Measurements from ENCODE around the gene AFAP1L2. TPM values are rescaled to one million over a fixed set of nuclear protein-coding genes. Genes with fewer than 3 reads are reported as not detected.

Gene AFAP1L2
- polyA plus RNA-seq, 1 experiment, result 0.22 TPM

DNA sequence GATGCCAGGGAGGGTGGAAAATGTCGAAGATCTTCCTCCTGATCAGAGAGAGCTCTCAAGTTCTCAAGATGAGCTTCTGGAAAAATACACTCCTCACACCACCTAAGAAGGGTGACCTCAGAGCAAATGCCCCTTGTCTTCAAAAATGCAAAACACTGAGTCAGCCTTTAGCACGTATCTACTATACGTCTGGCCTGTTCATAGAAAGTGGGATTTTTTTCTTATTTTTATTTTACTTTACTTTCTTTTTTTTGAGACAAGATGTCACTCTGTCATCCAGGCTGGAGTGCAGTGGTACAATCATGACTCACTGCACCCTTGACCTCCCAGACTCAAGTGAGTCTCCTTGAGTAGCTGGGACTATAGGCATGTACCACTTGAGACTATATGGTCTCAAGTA, 57.1 kb downstream of the AFAP1L2 start:
- TF ChIP-seq, protein P1, sequence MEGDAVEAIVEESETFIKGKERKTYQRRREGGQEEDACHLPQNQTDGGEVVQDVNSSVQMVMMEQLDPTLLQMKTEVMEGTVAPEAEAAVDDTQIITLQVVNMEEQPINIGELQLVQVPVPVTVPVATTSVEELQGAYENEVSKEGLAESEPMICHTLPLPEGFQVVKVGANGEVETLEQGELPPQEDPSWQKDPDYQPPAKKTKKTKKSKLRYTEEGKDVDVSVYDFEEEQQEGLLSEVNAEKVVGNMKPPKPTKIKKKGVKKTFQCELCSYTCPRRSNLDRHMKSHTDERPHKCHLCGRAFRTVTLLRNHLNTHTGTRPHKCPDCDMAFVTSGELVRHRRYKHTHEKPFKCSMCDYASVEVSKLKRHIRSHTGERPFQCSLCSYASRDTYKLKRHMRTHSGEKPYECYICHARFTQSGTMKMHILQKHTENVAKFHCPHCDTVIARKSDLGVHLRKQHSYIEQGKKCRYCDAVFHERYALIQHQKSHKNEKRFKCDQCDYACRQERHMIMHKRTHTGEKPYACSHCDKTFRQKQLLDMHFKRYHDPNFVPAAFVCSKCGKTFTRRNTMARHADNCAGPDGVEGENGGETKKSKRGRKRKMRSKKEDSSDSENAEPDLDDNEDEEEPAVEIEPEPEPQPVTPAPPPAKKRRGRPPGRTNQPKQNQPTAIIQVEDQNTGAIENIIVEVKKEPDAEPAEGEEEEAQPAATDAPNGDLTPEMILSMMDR (IDR thresholded peaks at IDR 0.05; ENCODE audit: insufficient read depth, low read depth, low read length), result no peak
- no peak for DNase-seq (ENCODE audit: low read depth)
- Histone ChIP-seq H3K36me3 (ENCODE audit: control insufficient read depth, insufficient read depth, low read length) (no peaks in the 10 kb centered on the region), H3K4me3 (ENCODE audit: low read depth, low read length) (no peak overlapping the region), H3K27me3 (ENCODE audit: control insufficient read depth, insufficient read depth, low read length) (peaks cover 2% of the 10 kb centered on the region; the same call in 1 of the 2 replicates)
- ChIA-PET CTCF (interaction anchor here (0.6 kb wide), 1 partner anchor 8 kb away, joined by 3 read pairs; no protein-coding TSS in a partner anchor), POLR2A (no interaction called here)

DNA sequence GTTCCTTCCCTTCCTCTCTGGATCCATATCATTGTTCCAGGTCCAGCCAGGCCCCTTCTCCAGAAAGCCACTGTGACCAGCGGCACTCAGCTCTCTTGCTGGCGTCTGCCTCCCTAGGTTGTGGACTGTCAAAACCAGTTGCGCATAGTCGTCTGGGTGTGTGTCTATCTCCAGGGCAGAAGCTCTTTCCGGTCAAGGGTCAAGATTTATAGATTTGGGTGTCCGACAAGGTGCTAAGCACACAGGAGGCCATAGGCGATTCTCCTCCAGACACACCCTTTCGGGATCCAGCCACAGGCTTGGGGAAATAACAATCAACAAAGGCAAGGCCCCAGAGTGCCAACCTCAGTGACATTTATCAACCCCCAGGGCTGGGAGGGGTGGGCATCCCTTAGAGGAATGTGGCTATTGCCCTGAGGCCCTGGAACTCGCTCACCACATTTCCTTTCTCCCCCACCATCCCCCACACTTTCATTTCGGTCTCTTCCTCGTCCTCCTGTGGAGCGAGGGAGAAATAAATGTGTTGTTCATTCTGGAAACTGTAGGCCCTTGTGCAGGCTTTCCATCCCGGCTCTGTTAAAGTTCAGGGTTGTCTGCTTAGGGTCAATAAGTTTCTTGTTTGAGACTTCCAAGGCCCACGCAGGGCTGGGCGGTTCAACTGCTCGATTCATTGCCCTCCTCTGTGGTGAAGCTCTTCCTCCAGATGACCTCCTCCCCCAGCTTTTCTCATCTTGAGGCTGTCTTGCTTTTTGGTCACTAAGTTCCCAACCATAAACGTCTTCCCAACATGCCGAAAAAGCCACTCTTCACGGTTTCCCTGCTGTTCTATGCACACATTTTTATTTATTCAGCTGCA, 57.9 kb downstream of the AFAP1L2 start:
- peaks cover 2% of the 10 kb centered on the region; the same call in 1 of the 2 replicates for H3K27me3 ChIP-seq (ENCODE audit: control insufficient read depth, insufficient read depth, low read length)
- H3K36me3 ChIP-seq (ENCODE audit: control insufficient read depth, insufficient read depth, low read length), result no peaks in the 10 kb centered on the region
- ChIA-PET CTCF (interaction anchor here (1.5 kb wide), 1 partner anchor 43 kb away, joined by 5 read pairs; no protein-coding TSS in a partner anchor), POLR2A (no interaction called here)
- H3K4me3 ChIP-seq (ENCODE audit: low read depth, low read length), result no peak overlapping the region
- TF ChIP-seq, protein P1 (IDR thresholded peaks at IDR 0.05; ENCODE audit: insufficient read depth, low read depth, low read length), result no peak
- no peak for DNase-seq (ENCODE audit: low read depth)

DNA sequence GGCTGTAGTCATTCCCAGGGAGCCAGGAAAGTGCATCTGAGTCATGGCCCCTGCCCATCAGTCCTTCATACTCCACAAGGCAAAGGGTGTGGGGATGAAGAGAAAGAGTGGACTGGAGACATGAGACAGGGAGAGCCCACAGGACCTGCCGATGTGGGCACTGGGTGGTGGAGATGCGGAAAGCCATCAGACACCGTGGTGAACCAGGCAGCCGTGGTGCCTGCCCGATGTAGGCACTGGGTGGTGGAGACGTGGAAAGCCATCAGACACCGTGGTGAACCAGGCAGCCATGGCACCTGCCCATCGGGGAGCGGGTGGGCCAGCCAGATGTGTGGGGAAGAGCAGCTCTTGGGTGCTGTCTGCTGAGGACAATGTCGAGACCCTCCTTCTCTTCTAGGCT, 58.6 kb downstream of the AFAP1L2 start:
- Histone ChIP-seq H3K27me3 (ENCODE audit: control insufficient read depth, insufficient read depth, low read length) (peaks cover 2% of the 10 kb centered on the region; the same call in 1 of the 2 replicates), H3K4me3 (ENCODE audit: low read depth, low read length) (no peak overlapping the region), H3K36me3 (ENCODE audit: control insufficient read depth, insufficient read depth, low read length) (no peaks in the 10 kb centered on the region)
- ChIA-PET CTCF (interaction anchor here (1.5 kb wide), 1 partner anchor 42 kb away, joined by 5 read pairs; no protein-coding TSS in a partner anchor), POLR2A (no interaction called here)
- DNase-seq (ENCODE audit: low read depth), result no peak
- TF ChIP-seq, protein P1 (IDR thresholded peaks at IDR 0.05; ENCODE audit: insufficient read depth, low read depth, low read length), result no peak

DNA sequence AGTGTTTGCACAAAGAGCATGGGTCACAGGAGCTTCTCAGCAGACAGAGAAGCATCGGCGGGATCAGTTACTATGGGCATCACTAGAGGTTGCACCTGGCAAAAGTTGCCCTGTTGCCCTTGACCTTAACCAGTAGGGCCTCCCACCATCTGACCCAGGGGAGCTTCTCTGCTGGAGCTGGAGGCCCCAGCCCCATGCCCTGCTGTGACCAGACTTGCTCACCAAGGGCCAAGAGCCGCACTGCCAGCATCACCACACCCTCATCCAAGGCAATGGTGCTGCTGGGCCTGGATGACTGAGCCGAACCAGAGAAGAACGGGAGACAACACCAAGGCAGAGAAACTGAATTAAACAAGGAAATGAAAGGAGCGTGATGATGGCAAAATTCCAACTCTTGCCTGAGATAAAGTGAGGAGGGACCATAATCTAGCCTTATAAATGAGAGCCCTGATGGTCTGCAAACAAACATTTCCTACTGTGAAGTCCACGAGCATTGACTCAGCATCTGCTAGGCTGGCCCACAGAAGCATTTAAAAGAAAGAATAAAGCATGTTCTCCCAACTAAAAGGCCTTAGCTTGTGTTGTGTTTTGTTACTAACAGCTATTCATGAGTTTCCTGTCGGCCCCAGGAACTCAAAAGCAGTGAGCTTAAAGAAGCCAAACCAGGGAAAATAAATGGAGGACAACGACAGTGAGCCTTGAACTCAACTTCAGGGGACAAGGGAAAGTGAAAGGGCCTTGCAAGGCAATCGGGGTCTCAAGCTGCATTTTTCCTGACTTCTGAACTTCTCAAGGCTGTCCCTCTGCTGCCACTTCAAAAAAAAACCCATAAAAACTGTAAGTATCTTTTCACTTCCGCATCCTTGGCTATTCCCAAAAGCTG, 60.4 kb downstream of the AFAP1L2 start:
- TF ChIP-seq, protein P1 (IDR thresholded peaks at IDR 0.05; ENCODE audit: insufficient read depth, low read depth, low read length), result no peak
- Histone ChIP-seq H3K4me3 (ENCODE audit: low read depth, low read length) (no peak overlapping the region), H3K36me3 (ENCODE audit: control insufficient read depth, insufficient read depth, low read length) (no peaks in the 10 kb centered on the region), H3K27me3 (ENCODE audit: control insufficient read depth, insufficient read depth, low read length) (no peaks in the 10 kb centered on the region)
- DNase-seq (ENCODE audit: low read depth), result no peak
- ChIA-PET CTCF (interaction anchor here (0.6 to 0.9 kb wide), 2 partner anchors 17 to 119 kb away, joined by 3 to 5 read pairs; no protein-coding TSS in a partner anchor), POLR2A (no interaction called here)

DNA sequence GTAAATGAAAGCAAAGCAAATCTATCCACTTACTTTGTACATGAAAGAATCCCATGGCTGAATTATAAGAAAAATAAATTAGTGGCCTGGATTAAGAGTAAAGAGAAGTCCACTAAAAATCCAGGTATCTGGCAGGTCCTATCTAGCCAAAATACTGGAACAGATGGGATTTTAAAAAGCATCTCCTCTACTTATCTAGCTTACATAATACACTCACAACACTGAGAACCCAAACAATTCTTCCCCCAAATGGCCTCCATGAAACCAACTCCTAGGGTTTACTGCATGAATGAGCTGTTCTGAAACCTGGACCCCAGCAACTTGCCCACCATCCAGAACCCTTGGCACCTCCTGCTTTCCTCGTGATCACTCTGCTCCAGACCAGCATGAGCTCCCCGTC, 61.3 kb downstream of the AFAP1L2 start:
- ChIA-PET POLR2A (no interaction called here), CTCF (interaction anchor here (0.6 kb wide), 1 partner anchor 120 kb away, joined by 5 read pairs; no protein-coding TSS in a partner anchor)
- DNase-seq (ENCODE audit: low read depth), result no peak
- H3K27me3 ChIP-seq (ENCODE audit: control insufficient read depth, insufficient read depth, low read length), result no peaks in the 10 kb centered on the region
- TF ChIP-seq, protein P1 (IDR thresholded peaks at IDR 0.05; ENCODE audit: insufficient read depth, low read depth, low read length), result no peak
- no peak overlapping the region for H3K4me3 ChIP-seq (ENCODE audit: low read depth, low read length)
- no peaks in the 10 kb centered on the region for H3K36me3 ChIP-seq (ENCODE audit: control insufficient read depth, insufficient read depth, low read length)

Measured in BJ (cell line).